IMR-90 (cell line): Measurements from ENCODE around the gene CAMTA1. TPM values are rescaled to one million over a fixed set of nuclear protein-coding genes. Genes with fewer than 3 reads are reported as not detected.

Experiments
- ATAC-seq: fragments of 200-7000 bp; cut with Tn5 transposase; 2 replicates; pipeline ENCODE4 v1.9.1; 2020; ENCODE audit warnings: low read depth, mild to moderate bottlenecking, moderate library complexity
- BruUV-seq: library from RNA; stranded (reverse); fragments of 400-500 nt; replicated peaks from 2 replicates; lab custom pipeline; 2021; lab: Mats Ljungman, UMichigan
- CTCF ChIA-PET: fragments of 300-600 bp; formaldehyde crosslinking; extraction: SDS; loops from one replicate; lab custom pipeline; 2021; ENCODE audit warnings: antibody characterized with exemption; lab: Yijun Ruan, JAX
- POLR2A ChIA-PET: fragments of 300-600 bp; sonication (Branson Sonifier 250); formaldehyde crosslinking; loops from one replicate; lab custom pipeline; 2022; ENCODE audit warnings: antibody characterized with exemption; ENCODE audit not compliant: unreplicated experiment; lab: Charles Lee
- DNase-seq: peaks from one replicate; pipeline ENCODE4 v3.0.0; 2013
- H2AFZ ChIP-seq: replicated peaks from 2 replicates; pipeline ENCODE3; 2013; ENCODE audit warnings: low read length, mild to moderate bottlenecking; ENCODE audit not compliant: poor library complexity
- H2AK5ac ChIP-seq: 2 replicates; pipeline ENCODE4 v1.6.1; 2013; ENCODE audit warnings: low read depth, low read length, inconsistent platforms
- H2AK9ac ChIP-seq: replicated peaks from 2 replicates; pipeline ENCODE3; 2013; ENCODE audit warnings: mild to moderate bottlenecking, low read depth, low read length, moderate library complexity; ENCODE audit not compliant: poor library complexity
- H2BK120ac ChIP-seq: 2 replicates; pipeline ENCODE4 v1.6.1; 2013; ENCODE audit warnings: low read depth, low read length, inconsistent platforms
- H2BK15ac ChIP-seq: 3 replicates; pipeline ENCODE4 v1.6.1; 2013; ENCODE audit warnings: low read depth, low read length, inconsistent platforms
- H2BK20ac ChIP-seq: 2 replicates; pipeline ENCODE4 v1.6.1; 2013; ENCODE audit warnings: low read depth, mild to moderate bottlenecking, inconsistent platforms, low read length, moderate library complexity
- H2BK5ac ChIP-seq: 2 replicates; pipeline ENCODE4 v1.6.1; 2013; ENCODE audit warnings: mild to moderate bottlenecking, low read depth, low read length, inconsistent platforms; ENCODE audit not compliant: poor library complexity, severe bottlenecking
- H3K14ac ChIP-seq: replicated peaks from 2 replicates; pipeline ENCODE4 v1.6.1; 2013; ENCODE audit warnings: low read depth, low read length, inconsistent platforms
- H3K18ac ChIP-seq: 2 replicates; pipeline ENCODE4 v1.6.1; 2013; ENCODE audit warnings: low read depth, low read length, control low read depth
- H3K23ac ChIP-seq: 2 replicates; pipeline ENCODE4 v1.6.1; 2013; ENCODE audit warnings: low read depth, low read length, inconsistent platforms
- H3K27ac ChIP-seq: 2 replicates; pipeline ENCODE4 v1.5.1; 2013; ENCODE audit warnings: mild to moderate bottlenecking, control low read depth, low read length; ENCODE audit not compliant: insufficient read depth
- H3K27me3 ChIP-seq: 2 replicates; pipeline ENCODE4 v1.6.1; 2013; ENCODE audit warnings: low read length; ENCODE audit not compliant: control insufficient read depth, insufficient read depth
- H3K36me3 ChIP-seq: 2 replicates; pipeline ENCODE4 v1.6.1; 2013; ENCODE audit warnings: low read length, mixed read lengths; ENCODE audit not compliant: control insufficient read depth, insufficient read depth
- H3K4ac ChIP-seq: 2 replicates; pipeline ENCODE4 v1.6.1; 2013; ENCODE audit warnings: low read depth, low read length, inconsistent platforms
- H3K4me1 ChIP-seq: 2 replicates; pipeline ENCODE4 v1.6.1; 2013; ENCODE audit warnings: low read length, mixed read lengths; ENCODE audit not compliant: control insufficient read depth, insufficient read depth
- H3K4me2 ChIP-seq: 2 replicates; pipeline ENCODE4 v1.6.1; 2013; ENCODE audit warnings: low read depth, mild to moderate bottlenecking, control low read depth, low read length, moderate library complexity
- H3K4me3 ChIP-seq: 2 replicates; pipeline ENCODE4 v1.5.1; 2013; ENCODE audit warnings: low read depth, mild to moderate bottlenecking, control low read depth, low read length, moderate library complexity; ENCODE audit not compliant: insufficient read depth
- H3K56ac ChIP-seq: 2 replicates; pipeline ENCODE4 v1.6.1; 2013; ENCODE audit warnings: low read length, inconsistent platforms; ENCODE audit not compliant: insufficient read depth; ENCODE audit errors: extremely low read depth
- H3K79me1 ChIP-seq, 2 experiments: 2 replicates each; pipeline ENCODE4 v1.6.1; 2013; ENCODE audit warnings: low read length in 2 of 2, inconsistent platforms in 1 of 2, low read depth in 1 of 2
- H3K9ac ChIP-seq: 2 replicates; pipeline ENCODE4 v1.6.1; 2013; ENCODE audit warnings: low read depth, low read length, control low read depth
- H3K9me1 ChIP-seq: 2 replicates; pipeline ENCODE4 v1.6.1; 2013; ENCODE audit warnings: low read length, inconsistent platforms; ENCODE audit not compliant: insufficient read depth
- H3K9me3 ChIP-seq: 2 replicates; pipeline ENCODE4 v1.6.1; 2013; ENCODE audit warnings: low read length; ENCODE audit not compliant: control insufficient read depth, insufficient read depth
- H4K20me1 ChIP-seq: 2 replicates; pipeline ENCODE4 v1.6.1; 2013; ENCODE audit warnings: low read length, inconsistent platforms; ENCODE audit not compliant: insufficient read depth
- H4K5ac ChIP-seq: 2 replicates; pipeline ENCODE4 v1.6.1; 2013; ENCODE audit warnings: mild to moderate bottlenecking, low read depth, low read length, control low read depth
- H4K8ac ChIP-seq, 2 experiments: 2 replicates each; pipeline ENCODE4 v1.6.1; 2013; ENCODE audit warnings: low read depth in 2 of 2, low read length in 2 of 2, control low read depth in 1 of 2, inconsistent platforms in 1 of 2
- H4K91ac ChIP-seq: 2 replicates; pipeline ENCODE4 v1.6.1; 2013; ENCODE audit warnings: low read depth, low read length, inconsistent platforms; ENCODE audit not compliant: insufficient read depth
- BHLHE40 ChIP-seq: fragments of 150-350 bp; IDR thresholded peaks from 2 replicates; pipeline ENCODE4 v1.6.1; 2016; ENCODE audit warnings: mild to moderate bottlenecking, low read depth, low read length
- CEBPB ChIP-seq: IDR thresholded peaks from 2 replicates; pipeline ENCODE4 v1.6.1; 2012; ENCODE audit warnings: low read depth, low read length, improper control_type of control experiment
- CHD1 ChIP-seq: IDR thresholded peaks from 2 replicates; pipeline ENCODE4 v1.6.1; 2012; ENCODE audit warnings: low read depth, low read length, improper control_type of control experiment
- CTCF ChIP-seq: conservative IDR thresholded peaks from 2 replicates; pipeline ENCODE4 v1.5.1; 2012; ENCODE audit warnings: mild to moderate bottlenecking, low read depth, low read length, improper control_type of control experiment
- ELK1 ChIP-seq: fragments of 150-350 bp; IDR thresholded peaks from 2 replicates; pipeline ENCODE4 v1.6.1; 2016; ENCODE audit warnings: low read depth, mild to moderate bottlenecking, low read length, moderate library complexity, borderline replicate concordance
- FOS ChIP-seq: fragments of 150-350 bp; IDR thresholded peaks from 2 replicates; pipeline ENCODE4 v1.6.1; 2016; ENCODE audit warnings: low read depth, low read length
- MAZ ChIP-seq: IDR thresholded peaks from 2 replicates; pipeline ENCODE4 v1.6.1; 2012; ENCODE audit warnings: low read depth, mild to moderate bottlenecking, low read length, improper control_type of control experiment, moderate library complexity, borderline replicate concordance
- NFE2L2 ChIP-seq: fragments of 150-350 bp; IDR thresholded peaks from 2 replicates; pipeline ENCODE4 v1.6.1; 2016; ENCODE audit warnings: low read depth, mild to moderate bottlenecking, low read length
- RFX5 ChIP-seq: IDR thresholded peaks from 2 replicates; pipeline ENCODE4 v1.8.0; 2012; ENCODE audit warnings: low read depth, mild to moderate bottlenecking, low read length, moderate library complexity
- SMC3 ChIP-seq: fragments of 150-350 bp; IDR thresholded peaks from 2 replicates; pipeline ENCODE4 v1.6.1; 2016; ENCODE audit warnings: low read depth, mild to moderate bottlenecking, antibody characterized with exemption, low read length, moderate library complexity
- WGBS, 2 experiments: methylation state at CpG; one replicate each; pipeline versions ENCODE4 v1.1.5 to v1.1.7; 2013; ENCODE audit warnings: missing lambda C conversion rate in 2 of 2; ENCODE audit not compliant: insufficient read length in 1 of 2; ENCODE audit errors: extremely low coverage in 2 of 2; 5-methylcytosine and 5-hydroxymethylcytosine counted together
- dilution Hi-C: fragments of 300-500 bp; cut with HindIII; formaldehyde crosslinking; loops from one replicate; pipeline ENCODE4 v1.14.3; 2018; ENCODE audit warnings: low sequenced_read_pairs; ENCODE audit not compliant: unreplicated experiment
- in situ Hi-C: fragments of 300-500 bp; cut with MboI; formaldehyde crosslinking; loops from 3 replicates; pipeline ENCODE4 v1.14.3; 2019; ENCODE audit warnings: low sequenced_read_pairs, inconsistent platforms, mixed read lengths
- intact Hi-C: fragments of 100-400 bp; cut with micrococcal nuclease; formaldehyde crosslinking; loops from 2 replicates; pipeline ENCODE4 v1.10.0; 2022
- polyA plus RNA-seq, 3 experiments: library from polyadenylated mRNA; depleted of rRNA; stranded (reverse); fragments of >200 nt; gene quantifications; 2 replicates each; pipeline ENCODE4 v1.2.3, GENCODE V29; 2012; ENCODE audit warnings: low replicate concordance in 1 of 3
- total RNA-seq: library from RNA; depleted of rRNA; stranded (reverse); fragments of >200 nt; gene quantifications from 2 replicates; pipeline ENCODE4 v1.2.3, GENCODE V29; 2012

The CAMTA1 gene
- total and polyA plus RNA-seq, 2 of the 4 experiments (the other 2 are of a cell fraction) = 35.5 to 74.3 TPM

- Histone ChIP-seq H4K8ac (no peak overlapping the region), H3K14ac (no peak overlapping the region), H3K4ac (no peak overlapping the region), H3K9me1 (peaks cover 2% of the 10 kb centered on the region; the same call in 1 of the 2 replicates), H3K4me1 (no peaks in the 10 kb centered on the region), H3K79me1 (no peaks in the 10 kb centered on the region), H3K4me3 (no peak overlapping the region), H3K56ac (no peak overlapping the region), H3K4me2 (no peak overlapping the region), H3K9ac (no peak overlapping the region), H3K18ac (no peak overlapping the region), H2BK120ac (no peak overlapping the region), H2BK15ac (no peak overlapping the region), H3K27me3 (no peaks in the 10 kb centered on the region), H4K91ac (no peak overlapping the region), H3K23ac (no peak overlapping the region), H3K27ac (no peak overlapping the region), H2BK5ac (no peak overlapping the region), H4K5ac (no peak overlapping the region), H2AK5ac (no peak overlapping the region), H3K9me3 (no peaks in the 10 kb centered on the region), H3K36me3 (no peaks in the 10 kb centered on the region), H2AK9ac (no peak overlapping the region), H2BK20ac (no peak overlapping the region), H4K20me1 (no peaks in the 10 kb centered on the region), H2AFZ (no peak overlapping the region)
- ChIA-PET POLR2A (no interaction called here), CTCF (no interaction called here)
- TF ChIP-seq MAZ (no peak), CHD1 (no peak), BHLHE40 (no peak), FOS (no peak), CEBPB (no peak), ELK1 (no peak), SMC3 (no peak), CTCF (no peak), RFX5 (no peak), NFE2L2 (no peak)
- in situ Hi-C loops (no loop called here), dilution Hi-C loops (no loop called here), intact Hi-C loops (no loop called here)
- DNase-seq = no peak
- WGBS, 2 experiments = 80% methylated on average over 5 of the region's 10 CpGs; no CpG with 5 or more reads in 1 of the 2 experiments
- no TSS peak for BruUV-seq
- no peak for ATAC-seq
Observed at GRCh38 chr1:7410156-7410555, 624.9 kb downstream of the CAMTA1 start.
